A549 (cell line): ENCODE measurements around the gene MPRIP. TPM values are rescaled to one million over a fixed set of nuclear protein-coding genes. Genes with fewer than 3 reads are reported as not detected.

Experiments
- ATAC-seq, 2 experiments: fragments of 200-7000 bp in 1 of 2; fragments of >200 bp in 1 of 2; cut with Nextera tagmentation in 1 of 2; cut with Tn5 transposase in 1 of 2; 3 replicates each; pipeline versions ENCODE4 v1.8.0 to v1.9.1; 2018 to 2020; ENCODE audit warnings: mild to moderate bottlenecking in 1 of 2, moderate library complexity in 1 of 2
- CTCF ChIA-PET: fragments of 300-600 bp; sonication (Branson Sonifier 250); formaldehyde crosslinking; extraction: SDS; loops from one replicate; lab custom pipeline; 2021; ENCODE audit warnings: antibody characterized with exemption, inconsistent platforms; lab: Yijun Ruan, JAX
- POLR2A ChIA-PET: fragments of 350-600 bp; formaldehyde crosslinking; extraction: SDS; loops from one replicate; lab custom pipeline; 2021; ENCODE audit warnings: antibody characterized with exemption, inconsistent platforms; lab: Yijun Ruan, JAX
- DNase-seq, 2 experiments: peaks; one replicate each; pipeline versions ENCODE4 v3.0.0 to v3.0.0-alpha.2; 2011 to 2016; ENCODE audit warnings: low read depth in 1 of 2, low spot score in 1 of 2
- FAIRE-seq: peaks from 2 replicates; lab custom pipeline; 2011; peaks lifted over from hg19 to GRCh38; lab: Jason Lieb, UNC
- H3K27ac ChIP-seq, 2 experiments: fragments of >200 bp; sonication (Bioruptor Twin); formaldehyde crosslinking; 3 replicates each; pipeline ENCODE4 v1.5.1; 2016 to 2017
- H3K4me1 ChIP-seq: fragments of >200 bp; sonication (Bioruptor Twin); formaldehyde crosslinking; 3 replicates; pipeline ENCODE4 v1.6.1; 2016
- H3K4me2 ChIP-seq: fragments of >200 bp; sonication (Bioruptor Twin); formaldehyde crosslinking; 3 replicates; pipeline ENCODE4 v1.6.1; 2016
- H3K4me3 ChIP-seq: fragments of >200 bp; sonication (Bioruptor Twin); formaldehyde crosslinking; 3 replicates; pipeline ENCODE4 v1.5.1; 2016
- H3K9me3 ChIP-seq: fragments of >200 bp; sonication (Bioruptor Twin); formaldehyde crosslinking; 3 replicates; pipeline ENCODE4 v1.6.1; 2016
- CBX2 ChIP-seq: fragments of 200-600 bp; sonication (generic); IDR thresholded peaks from 2 replicates; pipeline ENCODE4 v1.6.1; 2016; ENCODE audit warnings: low read depth, mild to moderate bottlenecking, borderline replicate concordance
- CBX8 ChIP-seq: fragments of 200-600 bp; sonication (generic); IDR thresholded peaks from 2 replicates; pipeline ENCODE4 v1.6.1; 2016
- CEBPB ChIP-seq, 2 experiments: fragments of >200 bp in 1 of 2; sonication (Bioruptor Twin) in 1 of 2; formaldehyde crosslinking in 1 of 2; IDR thresholded peaks; 2 replicates each; pipeline ENCODE4 v1.6.1; 2012 to 2016
- CHD2 ChIP-seq: fragments of 150-350 bp; IDR thresholded peaks from 2 replicates; pipeline ENCODE4 v1.6.1; 2014; ENCODE audit warnings: low read length; ENCODE audit not compliant: partially characterized antibody
- CHD4 ChIP-seq: fragments of 200-600 bp; sonication (generic); IDR thresholded peaks from 2 replicates; pipeline ENCODE4 v1.6.1; 2016; ENCODE audit warnings: antibody characterized with exemption, mild to moderate bottlenecking, borderline replicate concordance
- EHF ChIP-seq: fragments of 250-450 bp; sonication (Bioruptor Pico); IDR thresholded peaks from 2 replicates; pipeline ENCODE4 v1.5.0; 2020; ENCODE audit warnings: mild to moderate bottlenecking
- EHMT2 ChIP-seq: fragments of 200-600 bp; sonication (generic); IDR thresholded peaks from 2 replicates; pipeline ENCODE4 v1.6.1; 2016; ENCODE audit warnings: antibody characterized with exemption, low read depth, mild to moderate bottlenecking, moderate library complexity
- ESRRA ChIP-seq: fragments of 150-350 bp; IDR thresholded peaks from 2 replicates; pipeline ENCODE4 v1.6.1; 2014; ENCODE audit warnings: mild to moderate bottlenecking, low read length, borderline replicate concordance
- FOSB ChIP-seq: fragments of 250-450 bp; sonication (Bioruptor Pico); IDR thresholded peaks from 2 replicates; pipeline ENCODE4 v1.5.0; 2020; ENCODE audit warnings: mild to moderate bottlenecking, moderate library complexity
- FOSL2 ChIP-seq, 2 experiments: fragments of 450-650 bp in 1 of 2; fragments of >200 bp in 1 of 2; sonication (Bioruptor Twin) in 1 of 2; formaldehyde crosslinking; IDR thresholded peaks; 2 replicates each; pipeline versions ENCODE4 v1.5.0 to v1.6.1; 2016 to 2020; ENCODE audit warnings: mild to moderate bottlenecking in 1 of 2, moderate library complexity in 1 of 2
- FOXS1 ChIP-seq: fragments of 250-450 bp; sonication (Bioruptor Pico); IDR thresholded peaks from 2 replicates; pipeline ENCODE4 v1.5.0; 2020; ENCODE audit warnings: mild to moderate bottlenecking, moderate library complexity
- GATA3 ChIP-seq: IDR thresholded peaks from 2 replicates; pipeline ENCODE4 v1.6.1; 2012; ENCODE audit warnings: borderline replicate concordance
- HDAC2 ChIP-seq: fragments of 200-600 bp; sonication (generic); IDR thresholded peaks from 2 replicates; pipeline ENCODE4 v1.6.1; 2016
- HOXA7 ChIP-seq: fragments of 250-450 bp; sonication (Bioruptor Pico); IDR thresholded peaks from 2 replicates; pipeline ENCODE4 v1.5.0; 2020; ENCODE audit warnings: mild to moderate bottlenecking, moderate library complexity
- JUN ChIP-seq, 2 experiments: fragments of >200 bp; sonication (Bioruptor Twin); formaldehyde crosslinking; IDR thresholded peaks; 2 replicates in 1 of 2; 3 replicates in 1 of 2; pipeline ENCODE4 v1.6.1; 2016 to 2017
- JUNB ChIP-seq: fragments of >200 bp; sonication (Bioruptor Twin); formaldehyde crosslinking; IDR thresholded peaks from 2 replicates; pipeline ENCODE4 v1.6.1; 2016
- MAFK ChIP-seq: fragments of 450-650 bp; IDR thresholded peaks from 2 replicates; pipeline ENCODE4 v1.6.1; 2014; ENCODE audit not compliant: partially characterized antibody
- MAZ ChIP-seq: fragments of 150-350 bp; IDR thresholded peaks from 2 replicates; pipeline ENCODE4 v1.6.1; 2014; ENCODE audit warnings: antibody characterized with exemption, low read depth, low read length, borderline replicate concordance
- NPAS2 ChIP-seq: fragments of 250-450 bp; sonication (Bioruptor Pico); IDR thresholded peaks from 2 replicates; pipeline ENCODE4 v1.8.0; 2022; ENCODE audit warnings: mild to moderate bottlenecking, moderate library complexity, borderline replicate concordance
- NR3C1 ChIP-seq: fragments of >200 bp; sonication (Bioruptor Twin); formaldehyde crosslinking; IDR thresholded peaks from 3 replicates; pipeline ENCODE4 v1.6.1; 2017
- PHF8 ChIP-seq: fragments of 200-600 bp; sonication (generic); IDR thresholded peaks from 2 replicates; pipeline ENCODE4 v1.6.1; 2016; ENCODE audit warnings: low read depth, mild to moderate bottlenecking, antibody characterized with exemption, moderate library complexity, borderline replicate concordance
- POLR2AphosphoS2 ChIP-seq: conservative IDR thresholded peaks from 2 replicates; pipeline ENCODE4 v1.6.1; 2012; ENCODE audit warnings: low read length, improper control_type of control experiment, inconsistent platforms
- RAD21 ChIP-seq, 2 experiments: fragments of >200 bp in 1 of 2; sonication (Bioruptor Twin) in 1 of 2; formaldehyde crosslinking in 1 of 2; IDR thresholded peaks in 1 of 2; conservative IDR thresholded peaks in 1 of 2; 2 replicates in 1 of 2; 3 replicates in 1 of 2; pipeline ENCODE4 v1.6.1; 2012 to 2018; ENCODE audit warnings: inconsistent platforms in 1 of 2
- RFX5 ChIP-seq: fragments of 450-650 bp; IDR thresholded peaks from 2 replicates; pipeline ENCODE4 v1.7.1; 2014; ENCODE audit warnings: antibody characterized with exemption, mild to moderate bottlenecking, moderate library complexity
- RNF2 ChIP-seq: fragments of 200-600 bp; sonication (generic); IDR thresholded peaks from 2 replicates; pipeline ENCODE4 v1.6.1; 2016; ENCODE audit warnings: low read depth, mild to moderate bottlenecking, antibody characterized with exemption, moderate library complexity, borderline replicate concordance
- SMC3 ChIP-seq: fragments of >200 bp; sonication (Bioruptor Twin); formaldehyde crosslinking; IDR thresholded peaks from 3 replicates; pipeline ENCODE4 v1.6.1; 2018; ENCODE audit warnings: inconsistent platforms
- SREBF2 ChIP-seq: fragments of 450-650 bp; IDR thresholded peaks from 2 replicates; pipeline ENCODE4 v1.6.1; 2014; ENCODE audit warnings: mild to moderate bottlenecking, moderate library complexity
- TP53 ChIP-seq: fragments of 250-450 bp; sonication (Bioruptor Pico); IDR thresholded peaks from 2 replicates; pipeline ENCODE4 v1.5.0; 2021; ENCODE audit warnings: mild to moderate bottlenecking, moderate library complexity
- ZNF302 ChIP-seq: fragments of 250-450 bp; sonication (Bioruptor Pico); IDR thresholded peaks from 2 replicates; pipeline ENCODE4 v1.9.0; 2021; ENCODE audit warnings: inconsistent platforms, mild to moderate bottlenecking, moderate library complexity
- WGBS: methylation state at CpG from one replicate; pipeline ENCODE4 v1.1.6; 2017; ENCODE audit errors: missing lambda C conversion rate; 5-methylcytosine and 5-hydroxymethylcytosine counted together
- polyA plus RNA-seq, 4 experiments: library from polyadenylated mRNA; depleted of rRNA in 3 of 4; stranded (reverse); fragments of >200 nt; fragmentation: RNase III in 1 of 4; extraction: RNeasy Plus Mini Kit Qiagen cat#74134 plus additional on column Dnase treatment in 1 of 4; gene quantifications; 2 replicates in 3 of 4; 3 replicates in 1 of 4; pipeline ENCODE4 v1.2.3, GENCODE V29; 2011 to 2017
- TF ChIP-seq, protein P1 (sequence below): IDR thresholded peaks from 2 replicates; pipeline ENCODE4 v1.6.1; 2012; ENCODE audit warnings: low read depth, borderline replicate concordance
- TF ChIP-seq, protein P2 (sequence below): IDR thresholded peaks from 2 replicates; pipeline ENCODE4 v1.6.1; 2012
- TF ChIP-seq, protein P3 (sequence below): IDR thresholded peaks from 2 replicates; pipeline ENCODE4 v1.6.1; 2012

Gene MPRIP
- polyA plus RNA-seq, 2 of the 4 experiments (the other 2 are of a cell fraction) = 147 to 228 TPM

DNA sequence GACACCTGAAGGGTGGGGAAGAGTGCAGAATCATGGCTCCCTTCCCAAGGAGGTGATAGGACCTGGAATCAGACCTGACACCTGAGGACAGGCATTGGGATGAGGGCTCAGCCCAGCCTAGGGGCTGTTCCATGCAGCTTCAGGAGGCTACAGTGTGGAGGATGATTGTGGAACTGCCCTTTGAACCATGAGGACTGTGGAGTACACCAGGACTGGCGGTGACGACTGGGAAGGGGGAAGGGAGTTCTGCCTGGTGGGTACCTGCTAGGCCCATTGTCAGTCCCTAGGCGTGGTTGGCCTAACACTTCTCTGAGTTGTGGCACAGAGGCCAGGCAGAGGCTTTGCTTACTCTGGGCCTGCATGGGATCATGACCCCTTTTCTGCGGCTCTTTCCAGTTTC is 76.1 kb downstream of the MPRIP start:
- Histone ChIP-seq H3K27ac (peak overlapping the region; percentile 29 to 72; a peak in 4 of 6 replicates), H3K9me3 (no peaks in the 10 kb centered on the region), H3K4me1 (peaks cover 68% of the 10 kb centered on the region)
- 90% methylated on average over 4 of the region's 4 CpGs for WGBS
- CTCF ChIA-PET = interaction anchor here (1.1 to 1.3 kb wide), 2 partner anchors 13 to 23 kb away, joined by 3 to 5 read pairs; no protein-coding TSS in a partner anchor
- no peak for DNase-seq
- TF ChIP-seq CHD2 = no peak
- TF ChIP-seq GATA3 = no peak
- TF ChIP-seq, protein P1, sequence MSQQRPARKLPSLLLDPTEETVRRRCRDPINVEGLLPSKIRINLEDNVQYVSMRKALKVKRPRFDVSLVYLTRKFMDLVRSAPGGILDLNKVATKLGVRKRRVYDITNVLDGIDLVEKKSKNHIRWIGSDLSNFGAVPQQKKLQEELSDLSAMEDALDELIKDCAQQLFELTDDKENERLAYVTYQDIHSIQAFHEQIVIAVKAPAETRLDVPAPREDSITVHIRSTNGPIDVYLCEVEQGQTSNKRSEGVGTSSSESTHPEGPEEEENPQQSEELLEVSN = no peak
- TF ChIP-seq RFX5 = no peak
- no peak for TF ChIP-seq MAFK
- TF ChIP-seq RNF2 = no peak
- TF ChIP-seq JUNB = no peak
- no peak for TF ChIP-seq NR3C1
- no peak for TF ChIP-seq CBX8
- TF ChIP-seq CEBPB (IDR thresholded peaks at IDR 0.05) = no peak
- no peak for TF ChIP-seq ESRRA
- no peak for TF ChIP-seq HOXA7 (CRISPR knock-in tag)
- no peak for TF ChIP-seq FOSB (CRISPR knock-in tag)
- TF ChIP-seq EHMT2 = no peak
- TF ChIP-seq POLR2AphosphoS2 = no peak
- no peak for TF ChIP-seq FOXS1 (CRISPR knock-in tag)
- TF ChIP-seq PHF8 = no peak
- no peak for TF ChIP-seq TP53 (CRISPR knock-in tag)
- TF ChIP-seq EHF = no peak
- TF ChIP-seq, all 56 proteins: peak for 0
- Histone ChIP-seq H3K4me2 (peak overlapping the region; percentile 34; the same call in 2 of the 3 replicates), H3K4me3 (no peak overlapping the region)
- ATAC-seq = peak in 1 of 2 experiments; percentile 5; a peak in 3 of 6 replicates
- FAIRE-seq = no peak
- POLR2A ChIA-PET = no interaction called here

DNA sequence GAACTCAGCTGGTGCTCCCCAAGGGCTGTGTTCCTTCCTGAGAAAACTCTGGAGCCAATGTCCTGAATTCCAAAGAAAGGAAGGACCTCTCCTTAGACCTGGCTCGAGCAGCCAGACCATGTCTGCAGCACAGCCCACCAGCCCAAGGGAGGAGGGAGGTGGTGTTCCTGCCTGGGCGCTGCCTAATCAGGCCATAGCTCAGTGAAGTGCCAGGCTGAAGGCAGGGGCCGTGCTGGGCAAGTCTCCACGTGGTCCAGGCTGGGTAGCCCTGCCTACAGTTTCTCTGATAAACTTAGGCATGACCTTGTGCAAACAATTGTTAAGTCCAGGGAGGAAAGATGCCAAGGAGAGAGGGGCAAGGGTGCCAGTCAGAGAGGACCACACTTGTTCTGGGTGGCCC is 76.8 kb downstream of the MPRIP start:
- TF ChIP-seq CHD4 = no peak
- TF ChIP-seq, protein P2, sequence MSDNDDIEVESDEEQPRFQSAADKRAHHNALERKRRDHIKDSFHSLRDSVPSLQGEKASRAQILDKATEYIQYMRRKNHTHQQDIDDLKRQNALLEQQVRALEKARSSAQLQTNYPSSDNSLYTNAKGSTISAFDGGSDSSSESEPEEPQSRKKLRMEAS = peak; percentile 40; the same call in 1 of the 2 replicates
- TF ChIP-seq MAZ = no peak
- TF ChIP-seq JUN (IDR thresholded peaks at IDR 0.05) = no peak
- TF ChIP-seq ZNF302 (CRISPR knock-in tag) = no peak
- TF ChIP-seq, protein P1 = no peak
- no peak for TF ChIP-seq GATA3
- TF ChIP-seq PHF8 = no peak
- Histone ChIP-seq H3K9me3 (no peaks in the 10 kb centered on the region), H3K4me2 (peak overlapping the region; percentile 34; the same call in 2 of the 3 replicates), H3K4me3 (no peak overlapping the region), H3K4me1 (peaks cover 64% of the 10 kb centered on the region), H3K27ac (peak overlapping the region; percentile 29 to 72)
- POLR2A ChIA-PET = no interaction called here
- ATAC-seq (peak; percentile 21 to 41; a peak in 5 of 6 replicates), DNase-seq (no peak), FAIRE-seq (no peak)
- CTCF ChIA-PET = interaction anchor here (1.1 to 4.7 kb wide), 4 partner anchors 12 to 118 kb away, joined by 3 to 36 read pairs (median 6); no protein-coding TSS in a partner anchor
- 65% methylated on average over 4 of the region's 4 CpGs for WGBS

DNA sequence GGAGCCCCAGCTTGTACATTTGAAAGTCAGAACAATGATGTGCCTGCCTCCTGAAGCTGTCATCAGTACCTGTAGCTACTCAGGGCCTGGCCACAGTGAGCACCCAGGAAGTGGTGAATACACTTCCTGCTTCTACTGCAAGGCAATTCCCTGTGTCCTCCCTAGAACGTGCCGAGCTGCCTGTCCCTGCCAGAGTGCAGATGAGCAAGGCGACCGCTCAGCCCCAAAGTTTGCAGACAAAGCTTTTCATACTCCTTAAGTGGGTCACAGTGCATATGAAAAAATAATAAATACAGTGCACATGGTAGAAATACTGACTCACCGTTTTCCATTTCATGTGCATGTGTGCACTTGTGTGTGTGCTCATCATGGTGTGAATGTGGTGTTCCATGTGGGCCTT is 77.3 kb downstream of the MPRIP start:
- ChIA-PET POLR2A (no interaction called here), CTCF (interaction anchor here (1.1 to 4.7 kb wide), 4 partner anchors 12 to 119 kb away, joined by 3 to 36 read pairs (median 6); no protein-coding TSS in a partner anchor)
- Histone ChIP-seq H3K9me3 (no peaks in the 10 kb centered on the region), H3K4me2 (peak overlapping the region; percentile 34; the same call in 1 of the 3 replicates), H3K4me1 (peaks cover 60% of the 10 kb centered on the region), H3K4me3 (no peak overlapping the region), H3K27ac (peak overlapping the region; percentile 29 to 72; a peak in 5 of 6 replicates)
- WGBS = 89% methylated on average over 5 of the region's 5 CpGs
- FAIRE-seq = peak; percentile 78
- ATAC-seq = peak; percentile 35 to 47; a peak in 5 of 6 replicates
- peak in 1 of 2 experiments; percentile 34 for DNase-seq
- TF ChIP-seq NPAS2 (CRISPR knock-in tag) (no peak), POLR2AphosphoS2 (no peak), CBX2 (no peak), FOSL2 (IDR thresholded peaks at IDR 0.05) (no peak), FOSL2 (CRISPR knock-in tag; IDR thresholded peaks at IDR 0.05) (no peak), RAD21 (conservative IDR thresholded peaks at IDR 0.05 in 1 of 2, IDR thresholded peaks at IDR 0.05 in 1 of 2) (no peak), FOXS1 (CRISPR knock-in tag) (no peak), HDAC2 (no peak), SREBF2 (no peak), SMC3 (no peak), HOXA7 (CRISPR knock-in tag) (no peak)
- TF ChIP-seq, protein P2 = no peak
- TF ChIP-seq, protein P3, sequence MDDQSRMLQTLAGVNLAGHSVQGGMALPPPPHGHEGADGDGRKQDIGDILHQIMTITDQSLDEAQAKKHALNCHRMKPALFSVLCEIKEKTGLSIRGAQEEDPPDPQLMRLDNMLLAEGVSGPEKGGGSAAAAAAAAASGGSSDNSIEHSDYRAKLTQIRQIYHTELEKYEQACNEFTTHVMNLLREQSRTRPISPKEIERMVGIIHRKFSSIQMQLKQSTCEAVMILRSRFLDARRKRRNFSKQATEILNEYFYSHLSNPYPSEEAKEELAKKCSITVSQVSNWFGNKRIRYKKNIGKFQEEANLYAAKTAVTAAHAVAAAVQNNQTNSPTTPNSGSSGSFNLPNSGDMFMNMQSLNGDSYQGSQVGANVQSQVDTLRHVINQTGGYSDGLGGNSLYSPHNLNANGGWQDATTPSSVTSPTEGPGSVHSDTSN = no peak
